ENCODE measurements around the gene ALDH16A1.
A peak's percentile ranks its signal among the peaks of the same experiment; 100 is the strongest.

Gene ALDH16A1

DNA sequence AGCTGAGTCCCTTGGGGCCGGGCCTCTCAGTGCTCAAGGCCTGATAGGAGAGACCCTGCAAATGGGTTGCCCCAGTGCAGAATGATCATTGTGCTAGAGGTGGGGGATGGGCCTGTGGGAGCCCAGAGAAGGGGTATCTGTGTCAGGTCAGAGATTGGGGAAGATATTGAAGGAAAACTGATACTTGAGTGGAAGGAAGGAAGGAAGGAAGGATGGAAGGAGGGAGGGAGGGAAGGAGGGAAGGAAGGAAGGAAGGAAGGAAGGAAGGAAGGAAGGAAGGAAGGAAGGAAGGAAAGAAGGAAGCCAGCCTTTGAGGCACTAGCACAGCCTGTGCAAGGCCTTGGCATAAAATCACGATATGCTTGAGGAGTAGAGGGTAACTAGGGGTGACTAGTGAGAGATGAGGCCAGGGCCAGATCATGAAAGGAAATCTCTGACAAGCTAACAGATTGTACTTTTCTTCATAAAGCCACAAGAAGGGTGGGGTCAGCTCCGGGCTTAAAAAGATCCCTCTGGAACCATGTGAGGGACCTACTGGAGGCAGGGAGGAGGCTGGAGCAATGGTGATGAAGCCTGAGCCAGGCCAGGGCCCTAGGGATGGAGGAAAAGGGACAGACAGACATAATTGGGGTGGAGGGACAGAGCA, 41.2 kb upstream of the ALDH16A1 start:
- H3K4me3 ChIP-seq (replicated peaks in 1 of 2; ENCODE audit: low read depth in 2 of 2, low read length in 2 of 2): no peak overlapping the region
- DNase-seq (ENCODE audit: low read depth in 2 of 2): no peak
- TF ChIP-seq, protein P1, sequence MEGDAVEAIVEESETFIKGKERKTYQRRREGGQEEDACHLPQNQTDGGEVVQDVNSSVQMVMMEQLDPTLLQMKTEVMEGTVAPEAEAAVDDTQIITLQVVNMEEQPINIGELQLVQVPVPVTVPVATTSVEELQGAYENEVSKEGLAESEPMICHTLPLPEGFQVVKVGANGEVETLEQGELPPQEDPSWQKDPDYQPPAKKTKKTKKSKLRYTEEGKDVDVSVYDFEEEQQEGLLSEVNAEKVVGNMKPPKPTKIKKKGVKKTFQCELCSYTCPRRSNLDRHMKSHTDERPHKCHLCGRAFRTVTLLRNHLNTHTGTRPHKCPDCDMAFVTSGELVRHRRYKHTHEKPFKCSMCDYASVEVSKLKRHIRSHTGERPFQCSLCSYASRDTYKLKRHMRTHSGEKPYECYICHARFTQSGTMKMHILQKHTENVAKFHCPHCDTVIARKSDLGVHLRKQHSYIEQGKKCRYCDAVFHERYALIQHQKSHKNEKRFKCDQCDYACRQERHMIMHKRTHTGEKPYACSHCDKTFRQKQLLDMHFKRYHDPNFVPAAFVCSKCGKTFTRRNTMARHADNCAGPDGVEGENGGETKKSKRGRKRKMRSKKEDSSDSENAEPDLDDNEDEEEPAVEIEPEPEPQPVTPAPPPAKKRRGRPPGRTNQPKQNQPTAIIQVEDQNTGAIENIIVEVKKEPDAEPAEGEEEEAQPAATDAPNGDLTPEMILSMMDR (IDR thresholded peaks at IDR 0.05; ENCODE audit: low read depth, low read length): no peak

DNA sequence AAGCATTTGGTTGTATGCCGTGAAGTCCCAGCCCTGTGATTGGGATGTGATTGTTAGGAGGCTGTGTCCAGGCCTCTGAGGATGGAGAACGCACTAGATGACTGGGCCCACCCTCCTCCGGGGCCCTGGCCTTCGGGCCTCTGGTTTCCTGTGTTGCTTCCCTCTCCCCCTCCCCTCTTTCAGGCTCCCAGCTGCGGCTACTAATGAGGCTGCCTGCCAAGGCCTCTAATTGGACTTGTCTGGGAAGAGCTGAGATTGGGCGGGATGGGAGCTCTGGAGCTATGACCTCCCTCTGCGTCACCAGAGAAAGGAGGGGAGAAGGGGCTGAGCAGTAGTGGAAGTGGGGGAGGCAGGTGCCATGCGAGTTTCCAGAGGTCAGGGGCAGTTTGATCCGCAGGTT, 39.7 kb upstream of the ALDH16A1 start:
- TF ChIP-seq, protein P1 (IDR thresholded peaks at IDR 0.05; ENCODE audit: low read depth, low read length): no peak
- H3K4me3 ChIP-seq (replicated peaks in 1 of 2; ENCODE audit: low read depth in 2 of 2, low read length in 2 of 2): no peak overlapping the region
- DNase-seq (ENCODE audit: low read depth in 2 of 2): peak in 1 of 2 donors; percentile 16

DNA sequence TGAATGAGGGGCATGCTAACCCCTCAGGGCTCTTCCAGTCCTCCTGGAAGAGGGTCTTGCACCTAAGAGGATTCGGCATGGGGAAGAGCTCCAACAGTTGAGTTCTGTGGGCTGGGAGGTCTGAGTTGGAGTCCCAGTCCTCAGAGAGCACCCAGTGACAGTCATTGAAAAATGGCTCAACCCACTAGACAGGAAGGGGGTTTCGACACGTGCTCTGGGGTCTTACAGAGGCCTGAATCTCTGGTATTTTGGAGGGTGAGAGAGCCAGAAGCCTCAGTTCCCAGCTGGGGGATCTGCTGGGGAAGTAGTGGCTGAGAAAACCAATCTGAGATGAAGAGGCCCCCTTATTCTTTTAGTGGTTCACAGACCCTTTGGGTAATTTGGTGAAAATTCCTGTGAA, 38.8 kb upstream of the ALDH16A1 start:
- no peak overlapping the region for H3K4me3 ChIP-seq (replicated peaks in 1 of 2; ENCODE audit: low read depth in 2 of 2, low read length in 2 of 2)
- TF ChIP-seq, protein P1 (IDR thresholded peaks at IDR 0.05; ENCODE audit: low read depth, low read length): no peak
- no peak for DNase-seq (ENCODE audit: low read depth in 2 of 2)

DNA sequence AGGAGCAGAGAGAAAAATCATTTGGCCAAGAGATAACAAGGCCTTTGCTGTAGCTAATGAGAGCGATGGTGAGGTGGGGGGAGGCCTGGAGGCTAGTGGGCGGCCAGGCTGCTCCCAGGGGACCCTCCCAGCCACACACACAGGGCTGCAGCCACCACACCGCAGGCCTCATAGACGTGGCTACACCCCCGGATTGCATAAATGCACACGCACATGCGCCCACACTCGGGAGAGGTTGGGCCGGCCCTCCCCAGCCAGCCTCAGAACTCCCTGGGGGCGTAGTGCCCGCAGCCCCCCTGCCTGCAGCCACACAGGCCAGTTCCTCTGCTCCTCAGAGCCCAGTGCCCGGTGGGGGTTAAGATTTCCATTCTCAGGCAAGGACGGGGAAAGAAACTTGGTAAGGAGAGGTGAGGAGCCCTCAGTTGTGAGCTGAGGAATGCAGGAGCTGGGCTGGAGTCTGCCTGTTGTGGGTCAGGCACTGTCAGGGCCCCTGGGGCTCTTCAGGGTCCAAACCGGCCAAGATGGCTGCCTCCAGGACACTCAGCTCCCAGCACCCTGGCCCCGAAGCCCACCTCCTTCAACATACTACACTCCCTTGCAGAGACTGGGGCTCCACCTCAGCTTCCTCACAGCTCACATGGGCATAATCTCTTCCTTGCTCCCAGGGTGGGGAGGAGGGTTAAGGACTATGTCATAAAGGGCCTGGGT, 37.8 kb upstream of the ALDH16A1 start:
- TF ChIP-seq, protein P1 (IDR thresholded peaks at IDR 0.05; ENCODE audit: low read depth, low read length): no peak
- H3K4me3 ChIP-seq (replicated peaks in 1 of 2; ENCODE audit: low read depth in 2 of 2, low read length in 2 of 2): no peak overlapping the region

DNA sequence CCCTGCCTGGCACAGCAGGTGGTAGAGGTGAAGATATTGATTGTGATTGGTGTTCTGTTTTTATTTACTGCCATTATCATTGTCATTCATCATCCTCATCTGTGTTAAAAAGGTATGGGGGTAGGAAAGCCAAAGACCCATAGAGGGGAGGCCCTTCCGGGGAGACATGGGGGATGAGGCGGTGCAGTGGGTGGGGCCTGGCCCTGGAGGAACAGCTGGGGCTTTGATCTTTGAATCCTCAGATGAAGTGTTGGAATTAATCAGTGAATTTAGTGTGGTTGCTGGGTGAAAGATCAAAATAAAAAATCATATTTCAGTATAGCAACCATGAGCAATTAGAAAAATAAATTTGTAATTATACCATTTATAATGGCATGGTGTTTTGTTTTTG, 37.2 kb upstream of the ALDH16A1 start:
- no peak overlapping the region for H3K4me3 ChIP-seq (replicated peaks in 1 of 2; ENCODE audit: low read depth in 2 of 2, low read length in 2 of 2)
- TF ChIP-seq, protein P1 (IDR thresholded peaks at IDR 0.05; ENCODE audit: low read depth, low read length): no peak

More for the DNA sequence above, 37.8 kb upstream of the ALDH16A1 start:
- DNase-seq (ENCODE audit: low read depth in 2 of 2): peak; percentile 28 to 75

DNA sequence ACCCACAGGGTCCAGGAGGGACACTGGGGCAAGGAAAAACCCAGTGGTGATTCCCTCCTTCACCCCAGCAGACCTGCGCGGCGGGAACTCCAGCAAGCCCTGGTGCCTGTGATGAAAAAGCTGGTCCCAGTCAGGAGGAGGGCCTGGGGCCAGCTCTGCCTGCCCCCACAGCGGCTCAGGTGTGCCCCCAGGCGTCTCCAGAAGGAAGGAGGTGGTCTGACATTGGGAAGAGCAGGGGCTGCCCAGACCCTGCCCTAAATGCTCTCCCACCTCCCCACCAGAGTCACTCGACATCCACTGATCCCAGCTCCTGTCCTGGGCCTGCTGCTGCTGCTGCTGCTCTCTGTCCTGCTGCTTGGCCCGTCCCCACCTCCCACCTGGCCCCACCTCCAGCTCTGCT, 35.9 kb upstream of the ALDH16A1 start:
- DNase-seq (ENCODE audit: low read depth in 2 of 2): no peak
- no peak overlapping the region for H3K4me3 ChIP-seq (replicated peaks in 1 of 2; ENCODE audit: low read depth in 2 of 2, low read length in 2 of 2)
- TF ChIP-seq, protein P1 (IDR thresholded peaks at IDR 0.05; ENCODE audit: low read depth, low read length): no peak

More for the DNA sequence above, 37.2 kb upstream of the ALDH16A1 start:
- DNase-seq (ENCODE audit: low read depth in 2 of 2): no peak
